Central memory CD8-positive, alpha-beta T cell (primary cell): ENCODE measurements around the gene KPNA3.
"Not testable (repeated sequence)": the region's sequence is repeated elsewhere in the genome, so short reads cannot be mapped to it uniquely, and the experiment has no call there.

Experiments
- ATAC-seq: fragments of 150-1000 bp; cut with Tn5 transposase; replicated peaks from 2 replicates; pipeline ENCODE4 v1.10.0; 2022; ENCODE audit warnings: mild to moderate bottlenecking, moderate FRiP score, moderate number of reproducible peaks; ENCODE audit not compliant: poor library complexity, severe bottlenecking; ENCODE audit errors: extremely low read depth
- DNase-seq, 2 donors: peaks; one replicate each; pipeline ENCODE4 v3.0.0; 2021; ENCODE audit warnings: low spot score in 2 of 2
- H3K27ac Mint-ChIP-seq: one replicate; pipeline ENCODE4 v1.8.0; 2022; ENCODE audit warnings: low read depth, mild to moderate bottlenecking, moderate library complexity, mixed read lengths
- H3K27me3 Mint-ChIP-seq: one replicate; pipeline ENCODE4 v1.8.0; 2022; ENCODE audit warnings: mixed read lengths
- H3K36me3 Mint-ChIP-seq: one replicate; pipeline ENCODE4 v1.8.0; 2022; ENCODE audit warnings: mild to moderate bottlenecking, moderate library complexity, mixed read lengths; ENCODE audit not compliant: insufficient read depth
- H3K4me1 Mint-ChIP-seq: one replicate; pipeline ENCODE4 v1.8.0; 2022; ENCODE audit warnings: mixed read lengths
- H3K4me3 Mint-ChIP-seq: one replicate; pipeline ENCODE4 v1.8.0; 2022; ENCODE audit warnings: mild to moderate bottlenecking, moderate library complexity, mixed read lengths
- H3K9me3 Mint-ChIP-seq: one replicate; pipeline ENCODE4 v1.8.0; 2022; ENCODE audit warnings: mixed read lengths

Gene KPNA3

GRCh38 chr13:49821216-49822009 is 28.9 kb upstream of the KPNA3 start:
- DNase-seq (no peak), ATAC-seq (no peak)
- Mint-ChIP-seq H3K36me3 (no peaks in the 10 kb centered on the region), H3K27me3 (peaks cover 79% of the 10 kb centered on the region), H3K4me1 (peaks cover 4% of the 10 kb centered on the region), H3K9me3 (no peaks in the 10 kb centered on the region), H3K27ac (no peak overlapping the region), H3K4me3 (no peak overlapping the region)

- no peak for ATAC-seq
- no peaks in the 10 kb centered on the region for H3K9me3 Mint-ChIP-seq
- peaks cover 79% of the 10 kb centered on the region for H3K27me3 Mint-ChIP-seq
- H3K4me1 Mint-ChIP-seq = peaks cover 4% of the 10 kb centered on the region
- H3K27ac Mint-ChIP-seq = no peak overlapping the region
- DNase-seq = no peak
- no peaks in the 10 kb centered on the region for H3K36me3 Mint-ChIP-seq
- H3K4me3 Mint-ChIP-seq = no peak overlapping the region
Measured at GRCh38 chr13:49820591-49821215, 28.2 kb upstream of the KPNA3 start.

GRCh38 chr13:49816047-49816446 is 23.6 kb upstream of the KPNA3 start:
- H3K9me3 Mint-ChIP-seq, ATAC-seq: not testable (repeated sequence)

GRCh38 chr13:49814551-49815270 is 22.2 kb upstream of the KPNA3 start:
- ATAC-seq (no peak), DNase-seq (no peak)
- peaks cover 68% of the 10 kb centered on the region for H3K27me3 Mint-ChIP-seq
- H3K9me3 Mint-ChIP-seq = no peaks in the 10 kb centered on the region
- H3K4me1 Mint-ChIP-seq = no peaks in the 10 kb centered on the region
- no peak overlapping the region for H3K27ac Mint-ChIP-seq
- no peaks in the 10 kb centered on the region for H3K36me3 Mint-ChIP-seq
- no peak overlapping the region for H3K4me3 Mint-ChIP-seq

More at GRCh38 chr13:49816047-49816446, 23.6 kb upstream of the KPNA3 start:
- not testable (repeated sequence) for DNase-seq, H3K4me3 Mint-ChIP-seq, H3K36me3 Mint-ChIP-seq, H3K27ac Mint-ChIP-seq, H3K4me1 Mint-ChIP-seq
- H3K27me3 Mint-ChIP-seq = peaks cover 71% of the 10 kb centered on the region

GRCh38 chr13:49812812-49813211 is 20.3 kb upstream of the KPNA3 start:
- Mint-ChIP-seq H3K27ac (no peak overlapping the region), H3K4me3 (no peak overlapping the region), H3K9me3 (no peaks in the 10 kb centered on the region), H3K27me3 (peaks cover 77% of the 10 kb centered on the region), H3K4me1 (no peaks in the 10 kb centered on the region), H3K36me3 (no peaks in the 10 kb centered on the region)
- DNase-seq (no peak), ATAC-seq (no peak)

GRCh38 chr13:49811527-49811908 is 19.0 kb upstream of the KPNA3 start:
- H3K4me3 Mint-ChIP-seq = no peak overlapping the region
- H3K27ac Mint-ChIP-seq = no peak overlapping the region
- no peaks in the 10 kb centered on the region for H3K9me3 Mint-ChIP-seq
- no peak for ATAC-seq
- no peak for DNase-seq
- peaks cover 80% of the 10 kb centered on the region for H3K27me3 Mint-ChIP-seq
- H3K36me3 Mint-ChIP-seq = no peaks in the 10 kb centered on the region
- H3K4me1 Mint-ChIP-seq = no peaks in the 10 kb centered on the region

- DNase-seq (no peak), ATAC-seq (no peak)
- H3K4me1 Mint-ChIP-seq = no peaks in the 10 kb centered on the region
- H3K9me3 Mint-ChIP-seq = no peaks in the 10 kb centered on the region
- H3K4me3 Mint-ChIP-seq = no peak overlapping the region
- no peaks in the 10 kb centered on the region for H3K36me3 Mint-ChIP-seq
- H3K27me3 Mint-ChIP-seq = peaks cover 80% of the 10 kb centered on the region
- no peak overlapping the region for H3K27ac Mint-ChIP-seq
Measured at GRCh38 chr13:49810567-49811526, 18.4 kb upstream of the KPNA3 start.

GRCh38 chr13:49807681-49808080 is 15.2 kb upstream of the KPNA3 start:
- Mint-ChIP-seq H3K27ac (no peak overlapping the region), H3K4me3 (no peak overlapping the region), H3K4me1 (no peaks in the 10 kb centered on the region), H3K9me3 (no peaks in the 10 kb centered on the region), H3K36me3 (no peaks in the 10 kb centered on the region), H3K27me3 (peaks cover 61% of the 10 kb centered on the region)
- no peak for DNase-seq
- no peak for ATAC-seq

GRCh38 chr13:49806126-49806536 is 13.6 kb upstream of the KPNA3 start:
- H3K4me3 Mint-ChIP-seq = no peak overlapping the region
- ATAC-seq (no peak), DNase-seq (no peak)
- peaks cover 1% of the 10 kb centered on the region for H3K36me3 Mint-ChIP-seq
- no peak overlapping the region for H3K27ac Mint-ChIP-seq
- no peaks in the 10 kb centered on the region for H3K9me3 Mint-ChIP-seq
- peaks cover 63% of the 10 kb centered on the region for H3K27me3 Mint-ChIP-seq
- H3K4me1 Mint-ChIP-seq = no peaks in the 10 kb centered on the region

- not testable (repeated sequence) for H3K27ac Mint-ChIP-seq, ATAC-seq, H3K9me3 Mint-ChIP-seq, H3K4me3 Mint-ChIP-seq, H3K36me3 Mint-ChIP-seq, DNase-seq, H3K4me1 Mint-ChIP-seq
- peaks cover 36% of the 10 kb centered on the region for H3K27me3 Mint-ChIP-seq
Measured at GRCh38 chr13:49803047-49803446, 10.6 kb upstream of the KPNA3 start.

GRCh38 chr13:49802426-49802825 is 9.9 kb upstream of the KPNA3 start:
- no peaks in the 10 kb centered on the region for H3K9me3 Mint-ChIP-seq
- H3K27ac Mint-ChIP-seq = no peak overlapping the region
- H3K36me3 Mint-ChIP-seq = peaks cover 1% of the 10 kb centered on the region
- no peaks in the 10 kb centered on the region for H3K4me1 Mint-ChIP-seq
- peaks cover 30% of the 10 kb centered on the region for H3K27me3 Mint-ChIP-seq
- no peak for ATAC-seq
- no peak overlapping the region for H3K4me3 Mint-ChIP-seq
- no peak for DNase-seq
